ENCODE results near the gene IPCEF1. TPM values are rescaled to one million over a fixed set of nuclear protein-coding genes. Genes with fewer than 3 reads are reported as not detected.
A peak's percentile ranks its signal among the peaks of the same experiment; 100 is the strongest.
"Not testable (repeated sequence)": the region's sequence is repeated elsewhere in the genome, so short reads cannot be mapped to it uniquely, and the experiment has no call there.

The IPCEF1 gene
- total and polyA plus RNA-seq, 2 donors (not counting 3 experiments of a cell fraction or from before 2014, with no cell fraction given) = 0.01 to 0.51 TPM

DNA sequence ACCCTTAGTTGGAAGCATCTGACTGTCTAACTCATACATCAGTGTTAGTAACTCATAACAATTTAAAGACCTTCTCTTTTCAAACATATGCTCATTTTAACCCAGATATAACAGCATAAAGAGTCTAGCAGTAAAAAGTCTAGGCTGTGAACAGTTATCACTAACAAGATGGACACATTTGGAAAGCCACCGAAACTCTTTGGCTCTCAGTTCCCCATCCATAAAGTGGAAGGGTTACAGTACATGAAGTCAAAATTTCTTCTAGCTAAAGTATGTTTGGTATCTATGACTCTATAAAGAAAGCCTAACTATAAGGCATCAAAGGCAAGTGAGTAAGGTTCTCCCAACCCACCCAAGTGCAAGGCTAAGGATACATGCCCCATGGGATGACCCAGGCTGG, 22.5 kb downstream of the IPCEF1 start:
- DNase-seq (ENCODE audit: low read depth, low spot score); H4K20me1 ChIP-seq (replicated peaks; ENCODE audit: control insufficient read depth, extremely low read depth, insufficient read depth, low read length); H3K79me2 ChIP-seq (ENCODE audit: control insufficient read depth, insufficient read depth, low read length); H3K4me3 ChIP-seq (replicated peaks in 1 of 3; ENCODE audit: insufficient read depth in 1 of 3, low read depth in 1 of 3, low read length in 3 of 3); POLR2A ChIA-PET; H3K9me3 ChIP-seq (replicated peaks; ENCODE audit: control insufficient read depth, insufficient read depth, low read length); intact Hi-C loops (cut with micrococcal nuclease); H3K27me3 ChIP-seq (ENCODE audit: control insufficient read depth in 2 of 2, insufficient read depth in 2 of 2, low read length in 2 of 2); H3K9me1 ChIP-seq (replicated peaks; ENCODE audit: control insufficient read depth, extremely low read depth, insufficient read depth, low read length); BruUV-seq (replicated peaks); H3K4me2 ChIP-seq (ENCODE audit: insufficient read depth, low read length); dilution Hi-C loops (cut with MboI; ENCODE audit: extremely low pct_ligation_motif_present, low sequenced_read_pairs); H3K4me1 ChIP-seq (ENCODE audit: control insufficient read depth, extremely low read depth, insufficient read depth, low read length); H3K36me3 ChIP-seq (ENCODE audit: control insufficient read depth in 2 of 2, extremely low read depth in 1 of 2, insufficient read depth in 2 of 2, low read length in 2 of 2); H3K9ac ChIP-seq (replicated peaks; ENCODE audit: extremely low read depth, insufficient read depth, low read length); H2AFZ ChIP-seq (ENCODE audit: low read depth, low read length); H3K27ac ChIP-seq (ENCODE audit: insufficient read depth, low read depth, low read length): not testable (repeated sequence)
- FAIRE-seq = peak; percentile 33
- CTCF ChIA-PET = interaction anchor here (0.9 to 1.6 kb wide), 2 partner anchors 57 to 69 kb away, joined by 3 read pairs; no protein-coding TSS in a partner anchor

DNA sequence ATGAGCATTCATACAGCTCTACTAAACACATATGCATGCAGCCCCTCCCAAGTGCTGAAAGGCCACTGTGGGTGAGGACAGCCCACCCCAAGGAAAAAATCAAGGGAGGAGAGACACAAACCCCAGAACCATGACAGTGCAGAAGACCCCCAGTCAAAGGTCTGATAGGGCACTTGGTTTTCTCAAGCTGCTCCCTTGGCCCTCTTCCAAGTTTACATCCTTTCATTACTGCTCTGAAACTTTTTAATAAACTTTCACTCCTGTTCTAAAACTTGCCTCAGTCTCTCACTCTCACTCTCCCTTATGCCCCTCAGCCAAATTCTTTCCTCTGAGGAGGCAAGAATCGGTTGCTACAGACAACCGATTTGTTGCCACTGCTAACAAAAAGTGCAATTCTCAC, 24.9 kb downstream of the IPCEF1 start:
- intact Hi-C loops (cut with micrococcal nuclease) (no loop called here), dilution Hi-C loops (cut with MboI; ENCODE audit: extremely low pct_ligation_motif_present, low sequenced_read_pairs) (no loop called here)
- Histone ChIP-seq H3K4me2 (ENCODE audit: insufficient read depth, low read length) (no peak overlapping the region), H3K27me3 (ENCODE audit: control insufficient read depth in 2 of 2, insufficient read depth in 2 of 2, low read length in 2 of 2) (peaks cover 0 to 1% of the 10 kb centered on the region in 2 experiments), H3K9me1 (replicated peaks; ENCODE audit: control insufficient read depth, extremely low read depth, insufficient read depth, low read length) (no peaks in the 10 kb centered on the region), H3K4me3 (replicated peaks in 1 of 3; ENCODE audit: insufficient read depth in 1 of 3, low read depth in 1 of 3, low read length in 3 of 3) (no peak overlapping the region), H3K4me1 (ENCODE audit: control insufficient read depth, extremely low read depth, insufficient read depth, low read length) (no peaks in the 10 kb centered on the region), H3K9me3 (replicated peaks; ENCODE audit: control insufficient read depth, insufficient read depth, low read length) (no peaks in the 10 kb centered on the region), H3K9ac (replicated peaks; ENCODE audit: extremely low read depth, insufficient read depth, low read length) (no peak overlapping the region), H3K27ac (ENCODE audit: insufficient read depth, low read depth, low read length) (no peak overlapping the region), H4K20me1 (replicated peaks; ENCODE audit: control insufficient read depth, extremely low read depth, insufficient read depth, low read length) (no peaks in the 10 kb centered on the region), H2AFZ (ENCODE audit: low read depth, low read length) (no peak overlapping the region), H3K79me2 (ENCODE audit: control insufficient read depth, insufficient read depth, low read length) (no peaks in the 10 kb centered on the region), H3K36me3 (ENCODE audit: control insufficient read depth in 2 of 2, extremely low read depth in 1 of 2, insufficient read depth in 2 of 2, low read length in 2 of 2) (no peaks in the 10 kb centered on the region)
- CTCF ChIA-PET = no interaction called here
- TF ChIP-seq FOS (IDR thresholded peaks at IDR 0.05; ENCODE audit: borderline replicate concordance, insufficient read depth, low read length) (no peak), POLR2AphosphoS5 (IDR thresholded peaks at IDR 0.05; ENCODE audit: insufficient read depth, low read depth, low read length) (no peak), MYC (IDR thresholded peaks at IDR 0.05; ENCODE audit: low read depth, low read length) (no peak), POLR2A (IDR thresholded peaks at IDR 0.05; ENCODE audit: low read depth, low read length) (no peak), GATA2 (IDR thresholded peaks at IDR 0.05; ENCODE audit: insufficient read depth, insufficient read length, low read depth, low read length) (no peak), JUN (IDR thresholded peaks at IDR 0.05; ENCODE audit: borderline replicate concordance, insufficient read depth, insufficient read length, low read depth) (no peak), EZH2 (IDR thresholded peaks at IDR 0.05; ENCODE audit: borderline replicate concordance, low read depth, low read length, severe bottlenecking) (no peak)
- TF ChIP-seq, protein P1, sequence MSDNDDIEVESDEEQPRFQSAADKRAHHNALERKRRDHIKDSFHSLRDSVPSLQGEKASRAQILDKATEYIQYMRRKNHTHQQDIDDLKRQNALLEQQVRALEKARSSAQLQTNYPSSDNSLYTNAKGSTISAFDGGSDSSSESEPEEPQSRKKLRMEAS (IDR thresholded peaks at IDR 0.05; ENCODE audit: insufficient read depth, insufficient read length) = no peak
- TF ChIP-seq, protein P2, sequence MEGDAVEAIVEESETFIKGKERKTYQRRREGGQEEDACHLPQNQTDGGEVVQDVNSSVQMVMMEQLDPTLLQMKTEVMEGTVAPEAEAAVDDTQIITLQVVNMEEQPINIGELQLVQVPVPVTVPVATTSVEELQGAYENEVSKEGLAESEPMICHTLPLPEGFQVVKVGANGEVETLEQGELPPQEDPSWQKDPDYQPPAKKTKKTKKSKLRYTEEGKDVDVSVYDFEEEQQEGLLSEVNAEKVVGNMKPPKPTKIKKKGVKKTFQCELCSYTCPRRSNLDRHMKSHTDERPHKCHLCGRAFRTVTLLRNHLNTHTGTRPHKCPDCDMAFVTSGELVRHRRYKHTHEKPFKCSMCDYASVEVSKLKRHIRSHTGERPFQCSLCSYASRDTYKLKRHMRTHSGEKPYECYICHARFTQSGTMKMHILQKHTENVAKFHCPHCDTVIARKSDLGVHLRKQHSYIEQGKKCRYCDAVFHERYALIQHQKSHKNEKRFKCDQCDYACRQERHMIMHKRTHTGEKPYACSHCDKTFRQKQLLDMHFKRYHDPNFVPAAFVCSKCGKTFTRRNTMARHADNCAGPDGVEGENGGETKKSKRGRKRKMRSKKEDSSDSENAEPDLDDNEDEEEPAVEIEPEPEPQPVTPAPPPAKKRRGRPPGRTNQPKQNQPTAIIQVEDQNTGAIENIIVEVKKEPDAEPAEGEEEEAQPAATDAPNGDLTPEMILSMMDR (IDR thresholded peaks at IDR 0.05; ENCODE audit: extremely low read depth in 1 of 2, insufficient read depth in 1 of 2, low read depth in 1 of 2, low read length in 2 of 2) = no peak
- POLR2A ChIA-PET = no interaction called here
- DNase-seq (ENCODE audit: low read depth, low spot score) (no peak), FAIRE-seq (no peak)
- BruUV-seq (replicated peaks) = no TSS peak
